HG02588 (cell line): Measurements from ENCODE around the gene KRCC1.
A peak's percentile ranks its signal among the peaks of the same experiment; 100 is the strongest.

Experiments
- ATAC-seq: cut with Tn5 transposase; IDR thresholded peaks from one replicate; pipeline ENCODE4 v1.9.1; 2021; ENCODE audit warnings: mild to moderate bottlenecking, moderate library complexity; ENCODE audit not compliant: unreplicated experiment

The KRCC1 gene

DNA sequence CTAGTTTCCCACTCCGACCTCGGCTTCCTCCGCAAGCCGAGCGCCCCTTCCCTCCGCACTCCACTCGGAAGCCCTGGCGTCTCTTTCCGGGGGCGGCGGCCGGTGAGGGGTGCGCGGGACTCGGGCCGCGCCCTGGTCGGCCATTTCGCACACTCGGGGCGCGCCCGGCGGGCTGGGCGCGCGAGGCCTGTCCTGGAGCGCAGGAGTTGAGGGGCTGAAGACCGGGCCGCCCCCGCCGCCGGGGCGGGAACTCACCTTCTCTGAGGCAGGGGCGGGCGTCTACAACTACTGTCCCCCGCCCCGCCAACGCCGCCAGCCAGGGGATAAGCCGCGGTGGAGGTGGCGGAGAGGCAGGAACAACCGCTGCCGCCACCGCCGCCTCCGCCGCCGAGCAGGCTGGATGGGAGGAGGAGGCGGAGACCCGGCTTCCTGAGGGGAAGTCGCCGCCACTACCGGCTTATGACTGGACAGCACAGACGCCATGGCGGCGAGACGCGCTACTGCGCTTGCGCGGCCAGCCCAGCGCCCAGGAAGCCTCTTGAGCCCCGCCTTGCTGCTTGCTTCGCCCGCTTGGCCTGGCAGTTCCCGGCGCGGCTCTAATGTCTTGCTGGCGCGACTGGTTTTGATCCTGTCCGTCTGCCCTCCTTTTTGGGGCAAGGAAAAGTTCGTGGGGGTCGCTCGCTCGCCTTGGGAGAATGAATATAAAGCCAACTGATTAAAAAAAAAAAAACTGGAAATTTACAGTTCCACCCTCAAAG is at the start of gene KRCC1:
TSS of gene KRCC1 (minus strand) at position 413 of the 758 bp plus-strand sequence. CDS start 27,220 bp downstream, outside the sequence.
- peak; percentile 95 for ATAC-seq

DNA sequence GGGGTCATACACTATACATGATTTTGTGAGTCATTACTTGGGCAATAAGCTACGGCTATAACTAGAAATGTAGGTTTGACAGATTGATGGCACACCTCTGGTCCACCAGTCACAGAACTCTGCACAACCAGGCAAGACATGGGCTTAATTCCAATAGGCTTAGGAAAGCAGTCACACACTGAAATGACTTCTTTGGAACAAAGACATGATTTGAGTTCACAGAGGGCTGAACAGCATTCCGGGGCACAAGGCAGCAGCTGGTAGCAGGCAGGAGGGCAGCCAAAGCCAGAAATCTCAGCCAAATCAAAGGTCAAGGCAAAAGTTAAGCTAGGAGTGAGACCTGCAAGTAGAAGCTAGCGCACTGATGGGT is 44.9 kb upstream of the KRCC1 start:
- ATAC-seq, result no peak

DNA sequence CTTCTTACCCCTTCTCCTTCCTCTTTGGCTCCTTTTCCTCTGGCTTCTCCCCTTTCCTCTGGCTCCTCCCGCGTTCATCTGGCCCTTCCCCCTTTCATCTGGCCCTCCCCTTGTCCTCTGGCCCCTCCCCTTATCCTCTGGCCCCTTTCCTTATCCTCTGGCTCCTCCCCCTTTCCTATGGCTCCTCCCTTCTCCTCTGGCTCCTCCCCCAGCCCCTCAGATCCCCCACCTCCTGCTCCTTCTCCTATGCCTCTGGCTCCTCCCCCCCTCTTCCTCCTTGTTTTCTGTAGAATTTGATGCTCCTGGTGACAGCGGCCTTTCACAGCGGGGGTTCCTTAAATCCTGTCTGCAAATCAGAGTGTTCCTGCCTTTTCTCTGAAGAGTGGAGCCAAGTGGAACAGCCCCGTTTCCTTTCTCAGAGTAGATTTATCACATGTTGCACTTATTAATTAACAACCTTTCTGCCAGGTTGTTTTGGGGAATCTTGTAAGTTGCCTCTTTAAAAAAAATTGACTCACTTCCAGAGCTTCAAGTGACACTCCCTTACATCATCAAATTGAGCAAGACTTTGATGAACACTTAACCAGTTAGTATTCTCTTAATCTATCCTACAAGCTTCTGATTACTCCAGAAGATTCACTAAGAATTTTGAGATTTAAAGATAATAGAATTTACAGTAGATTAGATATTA is 44.4 kb upstream of the KRCC1 start:
- no peak for ATAC-seq

DNA sequence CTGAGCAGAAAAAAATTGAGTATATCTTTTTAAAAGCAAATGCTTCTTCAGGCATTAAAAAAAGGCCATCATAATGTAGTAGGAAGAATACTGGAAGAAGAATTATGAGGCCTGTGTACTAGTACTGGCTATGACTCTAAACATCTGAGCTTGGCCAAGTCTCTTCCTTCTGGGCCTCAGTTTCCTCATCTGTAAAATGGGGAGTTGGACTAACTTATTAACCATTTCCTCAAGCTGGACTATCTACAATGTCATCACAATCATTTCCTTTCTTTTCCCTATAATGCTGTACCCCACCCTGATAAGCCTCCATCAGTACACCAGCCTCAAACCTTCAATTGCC is 42.9 kb upstream of the KRCC1 start:
- no peak for ATAC-seq

DNA sequence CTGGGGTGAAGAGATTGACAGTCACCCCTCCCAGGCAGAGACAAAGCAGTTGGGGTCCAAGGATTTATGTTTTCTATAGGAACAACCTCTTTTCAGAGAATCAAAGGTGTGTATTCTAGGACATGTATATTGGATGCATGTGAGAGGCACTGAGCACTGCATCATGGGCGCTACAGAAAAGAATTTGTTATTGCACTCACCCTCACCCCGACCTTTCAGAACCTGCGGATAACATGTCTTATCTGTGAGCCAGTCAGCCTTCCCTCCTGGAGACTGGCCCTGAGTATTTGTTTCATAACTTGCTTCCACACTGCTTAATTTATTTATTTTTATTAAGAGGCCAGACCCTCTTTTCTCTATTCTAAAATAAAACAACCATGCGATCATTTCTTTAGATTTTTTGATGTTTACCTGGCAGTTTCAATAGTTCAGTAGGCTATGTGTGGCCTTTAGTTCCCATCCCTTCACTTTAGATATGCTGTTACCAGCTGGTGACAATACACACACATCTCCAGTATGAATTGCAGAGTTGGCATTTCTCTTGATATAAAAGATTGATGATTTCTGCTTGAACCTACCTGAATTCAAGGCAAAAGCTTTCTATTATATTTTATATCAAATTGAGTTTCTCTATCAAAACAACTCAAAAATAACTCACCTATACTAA is 42.4 kb upstream of the KRCC1 start:
- ATAC-seq, result no peak

DNA sequence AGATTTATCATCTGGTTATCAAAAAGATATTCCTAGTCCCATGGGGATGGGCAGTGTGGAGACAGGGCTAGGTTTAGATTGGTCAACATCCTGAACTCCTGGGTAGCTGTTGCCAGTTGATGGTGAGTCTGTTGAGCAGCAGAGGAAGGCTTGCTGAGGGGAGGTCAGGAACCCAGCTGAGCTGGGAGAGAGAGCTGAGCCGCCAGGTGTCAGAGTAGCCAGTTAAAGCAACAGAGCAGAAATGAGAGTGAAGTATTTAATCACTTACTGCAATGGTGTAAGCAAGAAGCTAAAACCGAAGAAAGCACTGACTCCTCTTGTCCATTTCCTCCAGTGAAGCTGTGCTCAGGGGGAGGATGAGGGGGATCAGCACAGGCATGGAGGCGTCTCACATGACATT is 41.6 kb upstream of the KRCC1 start:
- ATAC-seq, result no peak

DNA sequence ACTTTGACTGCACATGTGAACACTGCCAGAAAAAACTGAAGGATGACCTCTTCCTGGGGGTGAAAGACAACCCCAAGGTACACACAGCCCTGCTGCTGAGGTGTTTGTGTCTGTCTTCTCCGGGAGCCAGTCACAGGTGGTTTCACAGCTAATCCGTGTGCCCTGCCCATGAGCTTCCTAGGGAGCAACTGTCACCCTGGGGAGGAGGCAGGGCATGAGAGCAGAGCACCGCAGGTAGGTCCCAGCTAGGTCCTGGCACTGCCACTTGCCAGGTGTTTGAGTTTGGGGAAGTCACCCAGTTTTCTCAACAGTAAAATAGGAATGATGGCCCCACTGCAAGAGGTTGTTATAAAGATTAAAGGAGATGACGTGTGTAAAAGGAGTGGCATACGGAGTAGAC is 41.1 kb upstream of the KRCC1 start:
- no peak for ATAC-seq

DNA sequence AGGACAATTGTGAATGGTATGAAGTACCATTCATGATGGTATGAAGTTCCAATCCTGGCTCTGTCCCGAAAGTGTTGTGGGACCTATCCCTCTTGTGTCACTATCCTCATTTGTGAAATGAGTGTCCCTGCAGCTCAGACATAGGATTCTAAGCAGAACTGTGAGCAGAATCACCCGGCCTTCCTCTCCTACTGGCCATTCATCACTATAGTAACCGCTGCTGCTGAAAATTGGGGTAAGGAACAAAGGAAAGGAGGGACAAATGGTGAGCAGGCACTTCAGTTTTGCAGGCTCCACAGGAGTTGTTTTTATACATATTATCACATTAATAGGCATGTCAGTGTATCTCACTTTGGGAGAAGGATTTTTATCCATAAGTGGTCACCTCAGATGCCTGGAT is 39.4 kb upstream of the KRCC1 start:
- no peak for ATAC-seq

DNA sequence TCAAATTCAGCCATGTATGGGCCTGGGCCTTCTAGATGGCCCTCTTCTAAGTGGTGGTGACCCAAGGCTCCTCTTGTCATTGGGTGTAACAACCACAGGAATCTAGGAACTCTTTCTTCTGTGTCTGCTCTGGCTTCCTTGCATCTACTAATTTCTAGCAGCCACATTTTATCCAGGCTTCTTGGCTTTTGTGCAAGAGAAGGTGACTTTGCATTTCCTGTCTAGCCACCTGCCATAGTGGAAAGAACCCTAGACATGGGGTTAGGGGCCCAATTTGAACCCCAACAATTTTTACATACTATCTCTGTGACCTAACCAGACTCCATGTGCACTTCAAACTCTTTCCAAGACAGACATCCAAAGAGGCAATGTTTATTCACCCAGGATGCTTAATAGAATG is 37.2 kb upstream of the KRCC1 start:
- ATAC-seq, result no peak

DNA sequence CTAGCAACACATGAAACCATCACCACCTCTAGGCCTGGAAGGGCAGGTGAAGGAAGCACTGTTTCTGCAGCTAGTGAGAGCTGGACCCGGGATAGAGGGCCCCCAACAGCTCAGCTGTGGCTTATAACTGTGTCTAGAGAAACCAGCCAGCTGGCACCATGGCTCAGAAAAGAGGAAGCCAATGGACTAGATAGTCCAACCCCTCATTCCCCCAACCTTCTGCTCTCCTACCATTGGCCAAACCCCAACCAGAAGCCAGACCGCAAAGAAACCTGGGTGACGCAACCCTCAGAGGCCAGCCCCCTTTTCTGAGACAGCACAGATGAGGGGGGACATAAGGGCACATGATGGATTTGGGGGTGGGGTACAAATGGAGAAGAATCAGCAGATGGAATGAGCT is 36.4 kb upstream of the KRCC1 start:
- no peak for ATAC-seq

DNA sequence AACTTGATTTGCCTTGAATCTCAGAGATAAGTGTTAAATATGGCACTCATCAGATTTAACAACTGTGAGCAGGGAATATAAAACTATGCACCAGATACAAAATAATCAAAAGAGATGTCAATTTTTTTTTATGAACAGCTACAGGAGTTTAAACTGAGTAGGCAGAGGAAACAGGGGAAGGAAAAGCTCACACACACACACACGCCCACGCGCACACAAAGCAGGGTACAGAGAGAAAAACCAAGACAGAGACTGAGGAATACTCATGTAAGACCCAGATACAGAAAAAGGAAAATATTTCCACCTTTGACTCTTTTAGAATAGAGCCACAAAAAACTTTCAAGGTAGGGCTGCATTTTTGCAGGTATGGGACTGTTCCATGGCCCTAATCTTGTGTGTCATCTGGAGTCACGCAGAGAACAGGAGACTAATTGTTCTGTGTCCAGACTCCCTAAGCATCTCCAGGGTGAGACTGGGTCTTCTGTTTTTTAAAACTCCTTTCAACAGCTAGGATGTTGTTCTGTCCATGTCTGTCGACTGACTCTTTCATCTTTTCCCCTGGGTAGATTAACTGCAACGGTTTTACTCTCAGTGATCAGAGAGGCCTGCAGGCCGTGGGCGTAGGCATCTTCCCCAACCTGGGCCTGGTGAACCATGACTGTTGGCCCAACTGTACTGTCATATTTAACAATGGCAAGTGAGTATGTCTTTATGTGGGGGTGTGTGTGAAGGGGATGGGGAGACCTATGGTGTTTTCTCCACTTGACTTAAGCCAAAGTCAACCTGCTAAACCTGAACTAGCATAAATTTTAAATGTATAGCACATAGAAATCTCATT is 35.1 kb upstream of the KRCC1 start:
- ATAC-seq, result no peak

DNA sequence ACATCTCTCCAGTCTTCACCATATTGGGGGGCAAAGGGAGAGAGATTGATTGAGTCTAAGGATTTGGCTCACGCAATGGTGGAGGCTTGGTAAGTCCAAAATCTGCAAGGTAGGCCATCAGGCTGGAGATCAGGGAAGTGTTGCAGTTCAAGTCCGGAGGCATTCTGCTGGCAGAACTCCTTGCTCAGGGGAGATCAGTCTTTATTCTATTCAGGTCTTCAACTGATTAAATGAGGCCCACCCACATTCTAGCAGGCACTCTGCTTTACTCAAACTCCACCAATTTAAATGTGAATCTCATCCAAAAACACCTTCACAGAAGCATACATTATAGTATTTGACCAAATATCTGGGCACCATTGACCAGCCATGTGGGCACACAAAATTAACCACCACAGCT is 33.4 kb upstream of the KRCC1 start:
- ATAC-seq, result no peak

DNA sequence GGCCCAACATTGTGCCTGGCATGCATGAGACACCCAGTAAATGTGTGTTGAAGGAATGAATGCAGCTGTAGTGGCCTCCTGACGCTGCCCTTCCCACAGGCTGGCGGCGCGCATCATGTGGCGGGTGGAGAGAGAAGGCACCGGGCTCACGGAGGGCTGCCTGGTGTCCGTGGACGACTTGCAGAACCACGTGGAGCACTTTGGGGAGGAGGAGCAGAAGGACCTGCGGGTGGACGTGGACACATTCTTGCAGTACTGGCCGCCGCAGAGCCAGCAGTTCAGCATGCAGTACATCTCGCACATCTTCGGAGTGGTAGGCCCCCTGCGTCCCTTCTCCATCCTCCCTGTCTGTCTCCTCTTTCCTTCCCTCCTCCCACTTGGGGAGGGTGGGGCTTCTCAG is 32.2 kb upstream of the KRCC1 start:
- ATAC-seq, result no peak

DNA sequence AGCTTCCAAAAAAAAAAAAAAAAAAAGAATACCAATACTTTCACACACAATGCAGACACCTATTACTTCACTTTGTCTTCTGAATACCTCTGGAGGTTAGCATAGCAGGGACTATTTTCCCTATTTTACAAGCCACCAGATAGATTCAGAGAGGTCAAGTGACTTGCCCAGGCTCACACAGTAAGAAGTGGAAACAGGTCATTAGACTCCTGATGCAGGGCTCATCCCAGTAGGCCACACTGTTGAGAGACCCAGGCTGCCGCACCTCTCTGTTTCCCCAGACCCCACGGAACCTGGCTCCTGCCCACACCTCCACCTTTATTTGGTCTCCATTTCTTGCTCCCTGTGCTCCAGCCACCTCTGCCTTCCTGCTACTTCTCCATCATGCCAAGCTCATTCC is 31.5 kb upstream of the KRCC1 start:
- ATAC-seq, result no peak

DNA sequence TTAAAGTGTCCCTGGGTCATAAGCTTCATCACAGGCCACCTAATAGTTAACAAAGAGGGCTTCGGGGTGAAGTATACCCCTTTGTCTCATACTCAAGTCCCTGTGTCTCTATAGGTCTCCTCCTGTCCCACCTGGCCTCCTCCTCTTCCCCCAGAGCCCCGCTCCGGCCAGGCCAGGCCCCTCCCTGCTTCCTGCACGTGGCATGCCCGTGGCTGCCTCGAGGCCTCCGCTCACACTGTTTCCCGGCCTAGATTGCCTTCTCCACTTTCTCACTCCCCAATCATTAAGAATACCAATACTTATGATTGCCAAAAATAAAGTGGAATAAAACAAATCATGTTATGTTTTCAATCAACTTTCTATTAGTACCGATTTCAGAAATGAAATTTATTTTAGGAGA is 30.8 kb upstream of the KRCC1 start:
- ATAC-seq, result no peak

DNA sequence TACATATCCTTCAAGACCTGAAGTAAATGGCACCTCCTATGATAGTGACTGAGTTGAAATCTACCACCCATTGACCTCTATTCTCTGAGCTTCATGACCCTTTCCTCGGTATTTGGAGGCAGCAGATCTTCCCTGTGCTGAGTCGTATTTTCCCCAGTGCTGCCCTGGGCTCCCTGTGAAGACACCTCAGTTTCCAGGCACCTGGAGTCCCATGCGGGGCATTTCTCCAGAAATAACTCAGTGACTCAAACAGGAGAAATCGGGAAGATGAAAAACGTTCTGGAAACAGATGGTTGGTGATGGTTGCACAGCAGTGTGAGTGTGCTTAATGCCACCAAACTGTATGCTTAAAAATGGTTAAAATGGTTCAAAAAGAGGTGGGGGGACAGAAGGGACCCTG is 30.0 kb upstream of the KRCC1 start:
- ATAC-seq, result no peak

DNA sequence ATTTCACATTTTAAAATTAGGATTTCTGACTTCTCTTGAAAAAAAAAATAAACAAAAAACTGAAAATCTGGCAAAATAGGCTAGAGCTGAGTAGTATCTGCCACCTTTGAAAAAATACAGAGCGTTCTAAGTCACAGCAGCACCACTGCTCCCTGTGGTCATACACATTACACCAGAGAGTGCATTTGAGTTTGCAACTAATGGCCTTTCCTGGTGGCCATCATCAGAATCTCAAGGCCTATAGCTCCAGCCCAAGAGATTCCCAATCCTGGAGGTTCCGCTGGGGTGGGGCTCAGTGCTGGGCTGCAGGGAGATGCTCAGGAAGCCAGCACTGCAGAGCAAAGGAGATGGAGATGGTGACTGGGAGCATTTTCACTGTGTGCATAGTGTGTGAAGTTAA is 29.5 kb upstream of the KRCC1 start:
- no peak for ATAC-seq

DNA sequence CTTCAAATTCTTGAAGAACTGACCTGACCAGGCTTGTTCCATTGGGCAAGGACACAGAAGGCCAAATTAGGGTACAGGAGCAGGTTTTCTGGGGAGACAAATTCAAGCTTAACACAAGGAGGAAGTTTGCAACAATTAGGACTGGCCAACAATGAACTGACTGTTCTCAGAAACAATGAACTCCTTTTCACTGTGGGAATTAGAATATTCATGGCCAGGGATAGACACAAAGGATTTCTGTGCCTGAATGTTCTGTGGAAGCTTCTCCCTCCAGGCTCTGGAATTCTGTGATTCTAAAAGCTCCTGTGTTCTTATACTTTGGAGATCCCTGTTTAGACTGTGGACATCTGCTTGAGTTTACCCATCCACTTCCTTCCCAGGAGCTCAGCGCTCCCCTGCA is 27.2 kb upstream of the KRCC1 start:
- no peak for ATAC-seq

DNA sequence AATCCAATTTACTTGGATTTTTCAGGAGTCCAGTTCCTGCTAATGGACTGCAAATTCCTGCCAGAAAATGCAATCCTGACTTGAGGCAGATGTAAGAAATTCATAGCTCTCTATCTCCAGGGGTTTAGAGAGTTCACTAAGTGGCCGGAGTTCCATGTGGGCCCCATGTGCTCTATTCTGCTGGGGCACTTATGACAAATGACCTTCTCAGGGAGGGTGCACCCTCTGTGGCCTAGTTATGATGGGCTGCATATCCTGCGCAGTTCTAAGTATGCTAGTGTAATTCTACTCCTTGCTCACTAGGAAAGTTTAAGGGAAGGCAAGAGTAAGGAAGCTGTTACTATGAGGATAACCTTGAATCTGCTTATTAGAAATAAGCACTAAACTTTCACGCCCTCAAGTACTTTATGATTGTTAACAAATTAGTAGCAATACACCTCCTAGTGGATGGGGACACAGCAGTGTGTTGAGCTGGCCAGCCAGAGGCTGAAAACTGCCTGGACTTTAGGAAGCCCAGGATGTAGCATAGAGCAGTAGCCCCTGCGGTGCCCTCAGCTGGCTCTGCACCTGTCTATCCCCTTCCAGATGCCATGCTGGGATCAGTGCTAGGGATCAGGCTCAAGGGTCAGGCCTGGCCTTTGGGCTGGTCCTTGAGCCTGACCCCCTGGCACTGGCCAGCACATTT is 26.5 kb upstream of the KRCC1 start:
- ATAC-seq, result no peak

DNA sequence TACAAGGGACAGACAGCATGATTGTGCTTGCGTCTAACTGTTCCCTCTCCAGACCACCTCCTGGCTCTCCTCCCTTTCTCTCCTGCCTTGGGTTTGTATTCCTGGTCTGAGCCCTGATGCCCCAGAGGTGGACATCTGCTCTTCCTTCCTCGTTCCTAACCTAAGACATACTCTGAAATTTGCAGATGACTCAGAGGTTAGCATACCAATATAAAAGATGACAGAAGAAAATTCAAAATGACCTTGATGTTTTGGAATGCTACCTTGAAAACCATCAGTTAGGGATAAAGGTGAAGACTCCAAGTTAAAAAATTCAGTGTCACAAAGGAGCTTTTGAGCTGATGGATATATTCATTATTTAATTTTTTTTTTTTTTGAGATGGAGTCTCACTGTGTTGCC is 25.0 kb upstream of the KRCC1 start:
- ATAC-seq, result no peak

DNA sequence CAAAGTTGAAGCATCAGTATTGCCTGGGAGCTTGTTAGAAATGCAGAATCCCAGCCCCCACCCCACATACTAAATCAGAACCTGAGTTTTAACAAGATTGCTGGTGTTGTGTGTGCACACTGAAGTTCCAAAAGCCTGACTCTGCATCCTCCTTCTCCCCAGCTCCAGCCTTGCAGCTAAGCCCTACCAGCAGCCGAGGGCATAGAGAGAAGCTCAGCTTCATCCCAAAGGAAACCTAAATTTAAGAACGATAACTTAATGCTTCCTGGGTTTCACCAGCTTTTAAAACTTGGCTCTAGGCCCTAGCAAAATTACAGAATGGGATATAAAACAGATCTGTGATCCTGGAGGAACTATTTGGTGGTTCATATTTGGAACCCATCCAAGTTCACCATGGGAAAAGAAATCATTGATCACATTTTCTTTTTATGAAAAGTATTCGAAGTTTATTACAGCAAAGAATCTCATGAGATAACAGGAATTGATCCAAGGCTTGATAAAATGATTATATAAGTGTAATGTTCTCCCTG is 23.1 kb upstream of the KRCC1 start:
- no peak for ATAC-seq
